Mesenchymal stem cell (in vitro differentiated cells and primary cell): ENCODE data around the gene BAG5.
A peak's percentile ranks its signal among the peaks of the same experiment; 100 is the strongest.

Experiments used
- DNase-seq: peaks from one replicate; pipeline ENCODE4 v3.0.0-alpha.2; 2013
- H2AFZ ChIP-seq: one replicate; pipeline ENCODE4 v1.6.1; 2013; ENCODE audit warnings: low read depth, mild to moderate bottlenecking, control low read depth, inconsistent platforms, low read length, moderate library complexity
- H2AK5ac ChIP-seq: 2 replicates; pipeline ENCODE4 v1.6.1; 2013; ENCODE audit warnings: low read length, moderate library complexity, mild to moderate bottlenecking, inconsistent platforms; ENCODE audit not compliant: severe bottlenecking
- H2BK120ac ChIP-seq: one replicate; pipeline ENCODE4 v1.6.1; 2013; ENCODE audit warnings: low read depth, mild to moderate bottlenecking, inconsistent platforms, low read length, moderate library complexity
- H2BK12ac ChIP-seq, 2 experiments: one replicate each; pipeline ENCODE4 v1.6.1; 2013; ENCODE audit warnings: inconsistent platforms in 2 of 2, low read length in 2 of 2, mild to moderate bottlenecking in 2 of 2, moderate library complexity in 2 of 2, control low read depth in 1 of 2
- H2BK15ac ChIP-seq: one replicate; pipeline ENCODE4 v1.6.1; 2013; ENCODE audit warnings: mild to moderate bottlenecking, low read depth, inconsistent platforms; ENCODE audit not compliant: poor library complexity, severe bottlenecking
- H2BK5ac ChIP-seq: 2 replicates; pipeline ENCODE4 v1.6.1; 2013; ENCODE audit warnings: low read depth, mild to moderate bottlenecking, low read length, control low read depth, inconsistent platforms; ENCODE audit not compliant: poor library complexity, severe bottlenecking
- H3K14ac ChIP-seq, 2 experiments: one replicate each; pipeline ENCODE4 v1.6.1; 2013; ENCODE audit warnings: inconsistent platforms in 2 of 2, low read length in 2 of 2, control low read depth in 1 of 2, mild to moderate bottlenecking in 1 of 2, moderate library complexity in 1 of 2
- H3K18ac ChIP-seq, 2 experiments: one replicate each; pipeline ENCODE4 v1.6.1; 2013; ENCODE audit warnings: inconsistent platforms in 2 of 2, low read length in 2 of 2, control low read depth in 1 of 2, low read depth in 1 of 2, mild to moderate bottlenecking in 1 of 2
- H3K23ac ChIP-seq, 2 experiments: one replicate each; pipeline ENCODE4 v1.6.1; 2013; ENCODE audit warnings: inconsistent platforms in 2 of 2, low read length in 2 of 2, mild to moderate bottlenecking in 2 of 2, moderate library complexity in 2 of 2, control low read depth in 1 of 2
- H3K27ac ChIP-seq: 2 replicates; pipeline ENCODE4 v1.5.1; 2013; ENCODE audit warnings: mild to moderate bottlenecking, moderate library complexity, low read length, control low read depth, inconsistent platforms; ENCODE audit not compliant: poor library complexity, severe bottlenecking
- H3K27me3 ChIP-seq, 2 experiments: 2 replicates each; pipeline versions ENCODE4 v1.6.1 to v1.7.0; 2013; ENCODE audit warnings: low read length in 2 of 2, mild to moderate bottlenecking in 2 of 2, moderate library complexity in 2 of 2, control low read depth in 1 of 2, inconsistent platforms in 1 of 2; ENCODE audit not compliant: control insufficient read depth in 1 of 2, insufficient read depth in 1 of 2
- H3K36me3 ChIP-seq, 2 experiments: 2 replicates each; pipeline versions ENCODE4 v1.6.1 to v1.7.0; 2013; ENCODE audit warnings: low read length in 2 of 2, control low read depth in 1 of 2, inconsistent platforms in 1 of 2, low read depth in 1 of 2, mild to moderate bottlenecking in 1 of 2; ENCODE audit not compliant: insufficient read depth in 2 of 2, control insufficient read depth in 1 of 2
- H3K4ac ChIP-seq, 2 experiments: one replicate each; pipeline ENCODE4 v1.6.1; 2013; ENCODE audit warnings: inconsistent platforms in 2 of 2, low read length in 2 of 2, mild to moderate bottlenecking in 2 of 2, moderate library complexity in 2 of 2, control low read depth in 1 of 2, low read depth in 1 of 2
- H3K4me1 ChIP-seq: 2 replicates; pipeline ENCODE4 v1.6.1; 2013; ENCODE audit warnings: low read depth, low read length, control low read depth; ENCODE audit not compliant: control insufficient read depth, insufficient read depth
- H3K4me2 ChIP-seq: 2 replicates; pipeline ENCODE4 v1.6.1; 2013; ENCODE audit warnings: low read length, mild to moderate bottlenecking, inconsistent platforms; ENCODE audit not compliant: poor library complexity, severe bottlenecking
- H3K4me3 ChIP-seq, 2 experiments: 2 replicates each; pipeline versions ENCODE4 v1.5.1 to v1.7.0; 2013; ENCODE audit warnings: low read length in 2 of 2, mild to moderate bottlenecking in 2 of 2, control low read depth in 1 of 2, low read depth in 1 of 2; ENCODE audit not compliant: insufficient read depth in 1 of 2
- H3K79me1 ChIP-seq: replicated peaks from 2 replicates; pipeline ENCODE4 v1.6.1; 2013; ENCODE audit warnings: mild to moderate bottlenecking, control low read depth, low read length, inconsistent platforms; ENCODE audit not compliant: poor library complexity, severe bottlenecking
- H3K9ac ChIP-seq: 2 replicates; pipeline ENCODE4 v1.7.0; 2013; ENCODE audit warnings: mild to moderate bottlenecking, low read length, moderate library complexity
- H3K9me3 ChIP-seq: 2 replicates; pipeline ENCODE4 v1.7.0; 2013; ENCODE audit warnings: mild to moderate bottlenecking, low read length; ENCODE audit not compliant: control insufficient read depth
- H4K8ac ChIP-seq: one replicate; pipeline ENCODE4 v1.6.1; 2013; ENCODE audit warnings: inconsistent platforms, mild to moderate bottlenecking, low read length, moderate library complexity
- H4K91ac ChIP-seq: one replicate; pipeline ENCODE4 v1.6.1; 2013; ENCODE audit warnings: mild to moderate bottlenecking, low read length, inconsistent platforms
- WGBS: methylation state at CpG from one replicate; pipeline ENCODE4 v1.1.7; 2013; ENCODE audit warnings: mixed read lengths; 5-methylcytosine and 5-hydroxymethylcytosine counted together

BAG5 gene

GRCh38 chr14:103519043-103519836, 43.2 kb downstream of the BAG5 start:
- Histone ChIP-seq H2BK120ac (no peak overlapping the region), H3K9ac (peak overlapping the region; percentile 17), H3K4me2 (no peak overlapping the region), H3K18ac (no peak overlapping the region), H3K4ac (no peak overlapping the region), H2BK15ac (no peak overlapping the region), H3K27me3 (peaks cover 10 to 15% of the 10 kb centered on the region in 2 experiments), H3K36me3 (peaks cover 12 to 15% of the 10 kb centered on the region in 2 experiments), H4K8ac (no peak overlapping the region), H3K9me3 (no peaks in the 10 kb centered on the region), H2AK5ac (no peak overlapping the region), H2BK5ac (no peak overlapping the region), H3K23ac (no peak overlapping the region), H3K27ac (no peak overlapping the region), H2BK12ac (no peak overlapping the region), H2AFZ (no peak overlapping the region), H3K4me1 (peaks cover 51% of the 10 kb centered on the region), H3K4me3 (no peak overlapping the region), H3K79me1 (no peaks in the 10 kb centered on the region), H3K14ac (no peak overlapping the region), H4K91ac (peak overlapping the region; percentile 11)
- WGBS: 69% methylated on average over 11 of the region's 13 CpGs
- peak; percentile 18 for DNase-seq

- H3K9me3 ChIP-seq: no peaks in the 10 kb centered on the region
- no peak overlapping the region for H2BK5ac ChIP-seq
- no peak overlapping the region for H3K4me3 ChIP-seq
- no peak overlapping the region for H2AFZ ChIP-seq
- H3K4me2 ChIP-seq: no peak overlapping the region
- peak overlapping the region; percentile 0 for H4K8ac ChIP-seq
- WGBS: 47% methylated on average over 7 of the region's 9 CpGs
- no peak overlapping the region for H3K23ac ChIP-seq
- H2BK15ac ChIP-seq: no peak overlapping the region
- H2AK5ac ChIP-seq: no peak overlapping the region
- peaks cover 48% of the 10 kb centered on the region for H3K4me1 ChIP-seq
- no peaks in the 10 kb centered on the region for H3K79me1 ChIP-seq
- no peak overlapping the region for H3K4ac ChIP-seq
- no peak overlapping the region for H2BK120ac ChIP-seq
- no peak overlapping the region for H3K14ac ChIP-seq
- DNase-seq: peak; percentile 50
- no peak overlapping the region for H3K27ac ChIP-seq
- H4K91ac ChIP-seq: no peak overlapping the region
- H3K9ac ChIP-seq: peak overlapping the region; percentile 71
- no peak overlapping the region for H2BK12ac ChIP-seq
- H3K36me3 ChIP-seq: peaks cover 12 to 15% of the 10 kb centered on the region in 2 experiments
- no peak overlapping the region for H3K18ac ChIP-seq
- peaks cover 8 to 9% of the 10 kb centered on the region in 2 experiments for H3K27me3 ChIP-seq
Observed at GRCh38 chr14:103518422-103519042, 43.9 kb downstream of the BAG5 start.

DNA sequence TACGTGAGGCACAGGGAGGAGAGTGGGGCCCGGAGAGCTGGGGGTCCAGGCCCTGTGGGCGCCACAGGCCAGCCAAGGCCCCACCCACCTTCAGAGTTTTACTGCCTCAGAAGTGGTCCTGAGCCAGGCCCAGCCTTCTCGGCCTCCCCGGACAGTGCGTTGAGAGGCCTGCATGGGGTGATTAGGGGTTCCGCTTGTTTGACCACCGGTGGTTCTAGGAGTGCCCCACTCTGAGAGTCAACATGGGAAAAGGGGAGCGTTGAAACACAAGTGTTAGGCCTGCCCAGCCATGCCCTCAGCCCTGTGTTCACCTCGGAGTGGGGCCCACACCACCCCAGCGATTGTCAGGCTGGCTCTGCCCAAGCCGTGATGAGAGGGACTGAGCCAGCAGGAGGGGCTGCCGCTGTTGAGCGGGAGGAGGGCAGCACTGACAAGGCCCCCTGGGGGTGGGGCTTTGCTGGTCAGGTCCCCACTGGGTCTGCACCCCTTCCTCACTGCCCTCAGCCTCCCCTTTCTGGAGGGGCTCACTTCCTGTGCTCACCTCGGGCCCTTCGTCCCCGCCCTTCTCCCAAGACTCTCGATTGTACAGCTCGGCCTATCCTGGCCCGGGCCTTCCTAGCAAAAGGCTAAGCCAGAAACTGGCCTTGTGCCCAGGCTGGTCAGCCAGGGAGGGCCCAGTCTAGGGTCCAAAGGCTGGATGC, 44.6 kb downstream of the BAG5 start:
- no peak overlapping the region for H3K4ac ChIP-seq
- no peak overlapping the region for H3K18ac ChIP-seq
- peaks cover 15 to 18% of the 10 kb centered on the region in 2 experiments for H3K36me3 ChIP-seq
- H2AK5ac ChIP-seq: no peak overlapping the region
- no peaks in the 10 kb centered on the region for H3K79me1 ChIP-seq
- H3K9ac ChIP-seq: peak overlapping the region; percentile 71
- no peak overlapping the region for H2BK5ac ChIP-seq
- no peak overlapping the region for H2AFZ ChIP-seq
- H3K4me3 ChIP-seq: no peak overlapping the region
- H4K8ac ChIP-seq: peak overlapping the region; percentile 0
- no peak overlapping the region for H2BK15ac ChIP-seq
- no peak overlapping the region for H2BK12ac ChIP-seq
- H4K91ac ChIP-seq: peak overlapping the region; percentile 34
- H3K23ac ChIP-seq: no peak overlapping the region
- H3K27me3 ChIP-seq: peaks cover 4% of the 10 kb centered on the region in 2 experiments
- H3K14ac ChIP-seq: no peak overlapping the region
- DNase-seq: no peak
- no peaks in the 10 kb centered on the region for H3K9me3 ChIP-seq
- peaks cover 49% of the 10 kb centered on the region for H3K4me1 ChIP-seq
- H3K27ac ChIP-seq: no peak overlapping the region
- no peak overlapping the region for H2BK120ac ChIP-seq
- no peak overlapping the region for H3K4me2 ChIP-seq
- WGBS: 70% methylated on average over 20 of the region's 20 CpGs

DNA sequence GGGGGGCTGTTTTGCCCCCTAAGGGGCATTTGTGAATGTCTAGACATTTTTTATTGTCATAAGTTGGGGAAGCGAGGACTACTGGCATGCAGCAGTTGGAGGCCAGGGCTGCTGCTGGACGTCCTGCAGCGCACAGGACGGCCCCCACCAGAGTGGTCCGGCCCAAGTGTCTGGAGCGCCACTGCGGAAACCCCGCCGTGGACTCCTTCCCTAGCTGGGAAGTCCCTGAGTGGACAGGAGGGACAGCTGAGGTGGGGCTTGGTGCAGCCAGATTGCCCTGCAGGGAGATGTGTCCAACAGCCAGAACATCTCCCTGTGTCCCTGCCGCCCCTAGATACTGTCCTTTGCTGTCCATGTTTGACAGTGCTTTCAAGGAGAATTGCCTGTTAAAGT, 45.3 kb downstream of the BAG5 start:
- no peak overlapping the region for H2BK120ac ChIP-seq
- H2AFZ ChIP-seq: no peak overlapping the region
- H3K18ac ChIP-seq: no peak overlapping the region
- H3K9me3 ChIP-seq: no peaks in the 10 kb centered on the region
- H3K9ac ChIP-seq: peak overlapping the region; percentile 71
- H2AK5ac ChIP-seq: no peak overlapping the region
- no peak overlapping the region for H2BK15ac ChIP-seq
- H3K4me3 ChIP-seq: no peak overlapping the region
- no peak overlapping the region for H3K27ac ChIP-seq
- H3K23ac ChIP-seq: no peak overlapping the region
- H3K4me1 ChIP-seq: peaks cover 49% of the 10 kb centered on the region
- H3K14ac ChIP-seq: no peak overlapping the region
- no peak overlapping the region for H4K91ac ChIP-seq
- no peak overlapping the region for H2BK12ac ChIP-seq
- 84% methylated on average over 10 of the region's 10 CpGs for WGBS
- H3K4ac ChIP-seq: no peak overlapping the region
- peaks cover 2 to 3% of the 10 kb centered on the region in 2 experiments for H3K27me3 ChIP-seq
- H3K36me3 ChIP-seq: peaks cover 19 to 23% of the 10 kb centered on the region in 2 experiments
- no peak overlapping the region for H2BK5ac ChIP-seq
- no peak overlapping the region for H4K8ac ChIP-seq
- no peak overlapping the region for H3K4me2 ChIP-seq
- no peak for DNase-seq
- no peaks in the 10 kb centered on the region for H3K79me1 ChIP-seq
